Measurements from ENCODE around the gene KIF16B. TPM values are rescaled to one million over a fixed set of nuclear protein-coding genes. Genes with fewer than 3 reads are reported as not detected.

KIF16B gene
- total RNA-seq, 1 experiment from 2014 or later, result 7.6 TPM

GRCh38 chr20:16390991-16391390, 182.3 kb downstream of the KIF16B start:
- H3K9me3 Mint-ChIP-seq, result no peaks in the 10 kb centered on the region
- POLR2A ChIA-PET, result no interaction called here
- TF ChIP-seq NR3C1 (CRISPR knock-in tag; conservative IDR thresholded peaks at IDR 0.05; ENCODE audit: low read depth), result no peak
- no peak for TF ChIP-seq ATF3 (CRISPR knock-in tag; conservative IDR thresholded peaks at IDR 0.05)
- no peak for TF ChIP-seq STAT6 (CRISPR knock-in tag; conservative IDR thresholded peaks at IDR 0.05; ENCODE audit: low read depth)
- no peak for TF ChIP-seq NR2C2 (CRISPR knock-in tag; IDR thresholded peaks at IDR 0.05)
- TF ChIP-seq RELA (CRISPR knock-in tag; IDR thresholded peaks at IDR 0.05; ENCODE audit: borderline replicate concordance), result no peak
- TF ChIP-seq E2F1 (CRISPR knock-in tag; IDR thresholded peaks at IDR 0.05), result no peak
- TF ChIP-seq ZSCAN18 (CRISPR knock-in tag; IDR thresholded peaks at IDR 0.05), result no peak
- no peak for TF ChIP-seq E2F5 (CRISPR knock-in tag; IDR thresholded peaks at IDR 0.05)
- TF ChIP-seq GTF2I (CRISPR knock-in tag; conservative IDR thresholded peaks at IDR 0.05), result no peak
- no peak for TF ChIP-seq ZNF416 (CRISPR knock-in tag; IDR thresholded peaks at IDR 0.05)
- no peak for TF ChIP-seq PRRX2 (CRISPR knock-in tag; IDR thresholded peaks at IDR 0.05)
- TF ChIP-seq OVOL2 (CRISPR knock-in tag; IDR thresholded peaks at IDR 0.05; ENCODE audit: borderline replicate concordance), result no peak
- TF ChIP-seq MXD4 (CRISPR knock-in tag; IDR thresholded peaks at IDR 0.05; ENCODE audit: borderline replicate concordance), result no peak
- TF ChIP-seq FOXP1 (CRISPR knock-in tag; IDR thresholded peaks at IDR 0.05; ENCODE audit: borderline replicate concordance), result no peak
- no peak for TF ChIP-seq ZNF425 (CRISPR knock-in tag; conservative IDR thresholded peaks at IDR 0.05)
- TF ChIP-seq KAT7 (CRISPR knock-in tag; IDR thresholded peaks at IDR 0.05; ENCODE audit: borderline replicate concordance), result no peak
- CTCF ChIA-PET, result no interaction called here
- DNase-seq (ENCODE audit: low spot score), result no peak
- no peak overlapping the region for H3K4me3 Mint-ChIP-seq
- H3K36me3 Mint-ChIP-seq, result no peaks in the 10 kb centered on the region
- peaks cover 16% of the 10 kb centered on the region for H3K4me1 Mint-ChIP-seq
- H3K27ac Mint-ChIP-seq, result no peak overlapping the region
- ATAC-seq, result no peak
- no peaks in the 10 kb centered on the region for H3K27me3 Mint-ChIP-seq (ENCODE audit: low read depth)

- H3K9me3 Mint-ChIP-seq, result no peaks in the 10 kb centered on the region
- TF ChIP-seq CREM (CRISPR knock-in tag; IDR thresholded peaks at IDR 0.05), result no peak
- no peak for TF ChIP-seq MXD4 (CRISPR knock-in tag; IDR thresholded peaks at IDR 0.05; ENCODE audit: borderline replicate concordance)
- no peaks in the 10 kb centered on the region for H3K4me1 Mint-ChIP-seq
- ChIA-PET CTCF (no interaction called here), POLR2A (no interaction called here)
- no peak for ATAC-seq
- no peak overlapping the region for H3K4me3 Mint-ChIP-seq
- no peak overlapping the region for H3K27ac Mint-ChIP-seq
- no peaks in the 10 kb centered on the region for H3K27me3 Mint-ChIP-seq (ENCODE audit: low read depth)
- H3K36me3 Mint-ChIP-seq, result no peaks in the 10 kb centered on the region
- DNase-seq (ENCODE audit: low spot score), result no peak
Observed at GRCh38 chr20:16388731-16389130, 184.5 kb downstream of the KIF16B start.

Data from WTC11 (cell line).